ENCODE measurements around the gene PECR.

DNA sequence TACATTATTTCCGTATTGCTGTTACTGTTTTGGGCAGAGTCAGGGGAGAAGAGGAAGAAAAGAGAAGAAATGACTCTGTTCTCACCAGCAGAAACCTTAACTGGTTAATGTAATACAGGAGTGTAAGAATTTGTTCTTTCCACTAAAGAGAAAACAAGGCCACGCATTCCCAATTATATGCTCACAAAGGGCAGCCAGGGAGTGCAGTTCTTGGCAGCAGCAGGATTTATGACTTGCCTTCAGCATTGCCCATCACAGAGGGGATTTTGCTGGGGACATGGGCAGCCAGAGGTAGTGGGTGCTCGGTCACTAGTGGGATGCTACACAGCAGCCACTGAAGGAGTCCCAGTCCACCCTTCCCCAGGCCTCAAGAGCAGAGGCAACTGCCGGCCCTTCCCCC lies 86.7 kb downstream of the PECR start:
- no peak for TF ChIP-seq CTCF (IDR thresholded peaks at IDR 0.05)
- no peak for TF ChIP-seq POLR2A (IDR thresholded peaks at IDR 0.05)
- no peak for TF ChIP-seq POLR2AphosphoS5 (IDR thresholded peaks at IDR 0.05)

Data from breast epithelium (tissue), 3 donors.